NCI-H146 treated with DMSO at 0.1 percent for 48 hours (cell line): ENCODE results near the gene MEGF6.

Experiments used
- DNase-seq: peaks from one replicate; lab custom pipeline; 2025; ENCODE audit not compliant: unreplicated experiment; lab: John Stamatoyannopoulos, UW

Gene MEGF6

GRCh38 chr1:3522112-3522511 is 89.2 kb downstream of the MEGF6 start:
- DNase-seq, result no peak

GRCh38 chr1:3521426-3521825 is 89.9 kb downstream of the MEGF6 start:
- no peak for DNase-seq

DNA sequence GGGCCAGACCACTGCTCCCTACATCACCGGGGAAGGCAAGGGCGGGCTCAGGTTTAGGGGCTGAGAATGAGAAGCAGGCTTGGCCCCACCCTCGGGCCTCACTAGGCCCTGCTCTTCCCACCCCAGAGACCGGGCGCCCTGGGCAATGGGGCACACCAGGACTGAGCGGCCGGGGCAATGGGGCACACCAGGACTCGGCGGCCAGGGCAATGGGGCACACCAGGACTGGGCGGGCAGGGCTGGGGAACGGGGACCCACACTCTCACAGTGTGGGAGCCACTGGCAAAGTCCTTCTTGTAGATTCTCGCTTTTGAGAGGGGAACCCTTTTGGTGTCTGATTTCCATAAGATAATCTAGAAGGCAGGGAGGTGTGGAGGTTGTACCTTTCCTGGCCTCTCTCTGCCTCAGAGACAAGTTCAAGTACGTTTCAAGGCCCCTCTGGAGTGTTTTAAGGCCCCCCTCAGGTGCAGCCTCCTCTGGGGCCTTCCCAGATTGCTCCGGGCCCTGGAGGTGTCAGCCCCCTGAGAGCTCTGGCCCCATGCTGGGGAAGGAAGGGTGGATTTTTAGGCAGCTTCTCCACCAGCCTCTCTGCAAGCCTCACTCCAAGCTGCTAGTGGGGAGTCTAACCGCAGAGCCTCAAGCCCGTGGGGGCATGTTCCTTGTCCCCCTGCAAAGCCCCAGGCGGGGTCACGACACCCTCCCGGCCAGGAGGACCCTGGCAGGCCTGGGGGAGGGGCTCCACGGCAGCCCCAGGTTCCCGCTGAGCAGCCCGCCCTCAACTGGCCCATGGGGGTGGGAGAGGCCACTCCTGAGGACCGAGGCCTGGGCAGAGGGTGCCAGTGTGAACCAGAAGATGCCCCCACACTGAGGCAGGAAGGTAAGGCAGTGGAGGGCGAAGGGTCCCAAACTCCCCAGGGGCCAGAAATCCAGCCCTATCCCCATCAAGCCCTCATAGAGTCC is 90.6 kb downstream of the MEGF6 start:
- no peak for DNase-seq

- DNase-seq, result no peak
Observed at GRCh38 chr1:3519301-3519885, 91.9 kb downstream of the MEGF6 start.

GRCh38 chr1:3518756-3519155 is 92.6 kb downstream of the MEGF6 start:
- DNase-seq, result no peak

- no peak for DNase-seq
Observed at GRCh38 chr1:3518256-3518655, 93.1 kb downstream of the MEGF6 start.

DNA sequence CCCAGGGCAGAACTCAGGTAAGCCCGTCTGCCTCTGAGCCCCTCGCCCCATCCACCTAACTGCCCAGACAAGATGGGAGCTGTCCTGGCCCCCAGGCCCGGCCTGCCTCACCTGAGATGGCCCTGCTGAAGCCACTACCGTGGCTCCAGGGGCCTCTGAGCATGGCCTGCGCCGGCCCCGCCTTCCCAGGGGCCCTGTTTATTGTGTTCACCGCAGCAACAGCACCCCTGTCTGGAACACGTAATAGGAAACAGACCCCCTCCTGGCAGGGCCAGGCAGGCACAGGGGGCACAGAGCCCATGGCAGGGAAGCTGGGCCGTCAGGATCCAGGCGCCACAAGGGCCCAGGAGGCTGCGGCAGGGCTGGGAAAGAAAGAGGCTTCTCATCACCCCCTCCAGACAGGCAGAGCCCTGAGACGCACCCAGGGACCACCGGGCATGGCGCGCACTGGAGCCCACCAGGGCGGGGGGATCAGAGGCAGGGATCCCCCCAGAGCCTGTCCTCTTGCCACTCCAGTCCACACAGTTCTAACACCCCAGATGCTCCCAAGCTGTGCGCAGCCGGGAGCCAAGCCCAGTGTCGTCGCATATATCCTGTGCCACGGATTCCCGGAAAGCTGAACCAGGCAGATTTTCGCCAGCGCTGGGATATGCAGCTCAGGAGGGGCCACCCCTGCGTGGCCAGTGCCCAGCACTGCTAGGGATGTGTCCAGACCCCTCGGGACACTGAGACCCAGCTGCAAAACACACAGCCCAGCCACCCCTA is 94.2 kb downstream of the MEGF6 start:
- no peak for DNase-seq

- no peak for DNase-seq
Observed at GRCh38 chr1:3516481-3516869, 94.8 kb downstream of the MEGF6 start.

- no peak for DNase-seq
Observed at GRCh38 chr1:3515774-3516480, 95.4 kb downstream of the MEGF6 start.

GRCh38 chr1:3515272-3515671 is 96.0 kb downstream of the MEGF6 start:
- no peak for DNase-seq

DNA sequence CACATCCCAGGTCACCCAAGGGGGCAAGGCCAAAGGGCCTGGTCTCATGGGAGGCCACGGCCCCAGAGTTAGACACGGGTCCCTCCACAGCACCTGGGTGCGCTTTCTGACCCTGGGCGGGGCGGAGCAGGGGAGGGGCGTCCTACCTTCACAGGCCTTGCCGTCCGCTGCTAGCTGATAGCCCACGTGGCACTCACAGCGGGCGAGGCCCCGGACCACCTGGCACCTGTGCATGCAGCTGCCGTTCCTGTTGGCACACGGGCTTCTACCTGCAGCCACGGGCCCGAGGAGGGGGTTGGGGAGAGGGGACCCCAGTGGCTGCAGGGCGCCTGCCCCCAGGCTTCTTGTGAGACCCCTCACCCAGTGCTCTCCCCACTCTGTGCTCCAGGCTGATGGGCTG is 96.9 kb downstream of the MEGF6 start:
- DNase-seq, result no peak

DNA sequence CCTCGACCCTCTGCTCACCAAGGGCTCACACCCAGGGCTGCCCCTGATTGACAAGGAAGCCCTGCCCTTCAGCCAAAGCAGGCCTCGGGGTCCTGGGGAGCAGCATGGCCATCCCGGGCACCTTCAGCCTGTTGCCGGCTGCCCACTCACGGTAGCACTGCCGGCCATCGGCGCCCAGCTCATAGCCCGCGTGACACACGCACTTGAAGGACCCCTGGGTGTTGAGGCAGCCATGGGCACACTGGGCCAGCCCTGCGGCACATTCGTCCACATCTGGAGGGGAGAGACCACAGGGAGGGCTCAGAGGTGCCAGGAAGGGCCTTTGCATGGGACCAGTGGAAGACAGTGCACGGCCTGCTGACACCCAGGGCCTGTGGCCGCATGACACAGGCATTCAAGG is 99.5 kb downstream of the MEGF6 start:
- DNase-seq, result no peak

- DNase-seq, result no peak
Observed at GRCh38 chr1:3511306-3511705, 100.0 kb downstream of the MEGF6 start.

- no peak for DNase-seq
Observed at GRCh38 chr1:3510956-3511250, 100.4 kb downstream of the MEGF6 start.

GRCh38 chr1:3510136-3510955 is 101.0 kb downstream of the MEGF6 start:
- DNase-seq, result peak; percentile 6

DNA sequence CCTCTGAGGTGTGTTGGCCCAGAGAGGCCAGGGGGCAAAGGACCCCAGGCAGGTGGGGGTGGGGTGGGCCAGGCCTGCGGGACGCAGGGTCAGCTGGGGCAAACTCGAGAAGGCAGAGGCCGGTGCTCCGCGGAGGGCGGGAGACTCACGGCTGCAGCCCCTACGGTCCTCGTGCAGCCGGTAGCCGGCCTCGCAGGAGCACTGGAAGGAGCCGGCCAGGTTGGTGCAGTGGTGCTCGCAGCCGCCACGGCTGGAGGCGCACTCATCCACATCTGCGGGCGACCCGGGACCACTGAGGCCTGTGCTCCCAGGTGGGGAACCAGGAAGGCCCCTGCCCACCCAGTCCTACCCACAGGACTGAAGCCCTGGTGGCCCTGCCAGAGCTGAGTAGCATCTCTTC is 101.6 kb downstream of the MEGF6 start:
- no peak for DNase-seq

DNA sequence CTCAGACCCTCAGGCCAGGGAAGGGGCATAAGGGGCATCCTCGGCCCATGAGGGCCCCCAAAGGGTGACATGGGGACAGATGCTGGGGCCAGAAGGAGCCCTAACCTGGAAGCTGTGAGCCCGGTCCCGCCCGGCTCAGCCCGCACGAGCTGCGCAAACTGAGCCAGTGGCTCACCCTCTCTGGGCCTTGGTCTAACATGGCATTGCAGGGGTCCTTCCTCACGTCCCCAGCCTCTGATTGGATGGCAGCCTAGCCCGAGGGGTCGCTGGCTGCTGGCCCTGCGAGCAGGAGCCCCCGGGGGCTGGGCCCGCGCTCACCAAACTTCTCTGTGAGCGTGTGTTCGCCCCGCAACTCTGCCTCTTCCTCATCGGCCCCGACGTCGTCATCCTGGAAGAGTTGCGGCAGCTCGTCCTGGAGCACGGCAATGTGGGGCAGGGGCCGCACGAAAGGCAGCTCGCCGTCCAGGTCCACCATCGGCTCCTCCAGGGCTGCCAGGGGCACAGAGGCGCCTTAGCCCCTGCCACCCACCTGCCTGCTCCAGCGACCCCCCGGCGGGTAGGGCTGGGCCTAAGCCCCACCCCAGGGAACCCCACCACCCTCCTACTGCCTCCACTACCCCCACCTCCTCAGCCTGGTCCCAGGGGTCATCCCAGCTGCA is 102.4 kb downstream of the MEGF6 start:
- DNase-seq, result no peak

GRCh38 chr1:3507636-3508275 is 103.6 kb downstream of the MEGF6 start:
- no peak for DNase-seq

DNA sequence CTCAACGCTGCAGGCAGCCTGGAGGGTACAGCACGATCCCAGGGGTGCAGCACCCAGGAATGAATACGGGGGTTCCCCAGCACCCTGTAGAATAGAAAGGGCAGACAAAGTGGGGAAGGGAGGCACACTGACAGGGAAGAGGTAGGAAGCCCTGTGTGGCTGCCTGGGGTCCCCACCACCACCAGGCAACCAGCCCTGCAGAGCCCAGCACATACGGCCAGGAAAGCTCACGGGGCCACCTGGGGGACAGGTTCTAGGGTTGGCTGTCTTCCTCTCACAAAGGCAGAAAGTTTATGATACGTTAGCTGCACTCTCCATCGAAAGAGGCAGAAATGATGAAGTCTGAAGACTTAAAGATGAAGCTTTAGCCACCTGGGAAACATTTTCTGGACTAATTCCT is 104.4 kb downstream of the MEGF6 start:
- no peak for DNase-seq

- DNase-seq, result no peak
Observed at GRCh38 chr1:3506041-3506440, 105.3 kb downstream of the MEGF6 start.
